ENCODE measurements around the gene PXMP4.

Gene PXMP4

GRCh38 chr20:33710681-33711445 lies 9.2 kb downstream of the PXMP4 start:
- H3K4me1 ChIP-seq (ENCODE audit: control insufficient read depth, insufficient read depth, low read length), result no peaks in the 10 kb centered on the region
- CTCF ChIA-PET, result no interaction called here
- no peak overlapping the region for H3K27ac ChIP-seq (ENCODE audit: extremely low read depth, low read depth, low read length)
- no peaks in the 10 kb centered on the region for H3K36me3 ChIP-seq (ENCODE audit: control insufficient read depth in 2 of 2, insufficient read depth in 1 of 2, low read length in 2 of 2)
- H3K9me3 ChIP-seq (ENCODE audit: control insufficient read depth, insufficient read depth, low read depth, low read length), result no peaks in the 10 kb centered on the region
- no peak overlapping the region for H3K4me3 ChIP-seq (ENCODE audit: low read depth, low read length)
- POLR2A ChIA-PET, result no interaction called here
- TF ChIP-seq HIC1 (tag by site-specific recombination; IDR thresholded peaks at IDR 0.05), result no peak
- 0 out of 2 replicates have a peak, but pooled peaks have one; percentile 29 for TF ChIP-seq KLF17 (tag by site-specific recombination; IDR thresholded peaks at IDR 0.05)

GRCh38 chr20:33709905-33710541 lies 10.1 kb downstream of the PXMP4 start:
- H3K4me1 ChIP-seq (ENCODE audit: control insufficient read depth, insufficient read depth, low read length), result no peaks in the 10 kb centered on the region
- TF ChIP-seq ZNF221 (tag by site-specific recombination; IDR thresholded peaks at IDR 0.05; ENCODE audit: borderline replicate concordance) (no peak), ZNF404 (tag by site-specific recombination; IDR thresholded peaks at IDR 0.05) (no peak), KLF9 (tag by site-specific recombination; IDR thresholded peaks at IDR 0.05; ENCODE audit: low read depth) (peak; percentile 92; the same call in 1 of the 2 replicates), ZFHX2 (tag by site-specific recombination; conservative IDR thresholded peaks at IDR 0.05) (peak; percentile 93), KLF8 (tag by site-specific recombination; IDR thresholded peaks at IDR 0.05) (peak; percentile 93), FEZF1 (tag by site-specific recombination; IDR thresholded peaks at IDR 0.05) (no peak), ZNF558 (tag by site-specific recombination; IDR thresholded peaks at IDR 0.05) (no peak), HOXD13 (CRISPR knock-in tag; IDR thresholded peaks at IDR 0.05; ENCODE audit: borderline replicate concordance) (no peak), ZNF488 (tag by site-specific recombination; IDR thresholded peaks at IDR 0.05) (no peak), KLF7 (tag by site-specific recombination; IDR thresholded peaks at IDR 0.05; ENCODE audit: borderline replicate concordance) (peak; percentile 82; the same call in 1 of the 2 replicates), ZSCAN18 (tag by site-specific recombination; IDR thresholded peaks at IDR 0.05) (no peak), KLF17 (tag by site-specific recombination; IDR thresholded peaks at IDR 0.05) (peak; percentile 45), GFI1B (tag by site-specific recombination; IDR thresholded peaks at IDR 0.05) (no peak), SP3 (tag by site-specific recombination; IDR thresholded peaks at IDR 0.05) (peak; percentile 23), ZNF398 (tag by site-specific recombination; IDR thresholded peaks at IDR 0.05) (peak; percentile 59), EGR2 (tag by site-specific recombination; IDR thresholded peaks at IDR 0.05; ENCODE audit: low read depth) (peak; percentile 98), ZNF629 (tag by site-specific recombination; IDR thresholded peaks at IDR 0.05) (no peak), KLF1 (tag by site-specific recombination; IDR thresholded peaks at IDR 0.05) (peak; percentile 100), ZNF580 (tag by site-specific recombination; IDR thresholded peaks at IDR 0.05) (no peak), SALL2 (tag by site-specific recombination; IDR thresholded peaks at IDR 0.05; ENCODE audit: borderline replicate concordance) (no peak), TRIM28 (IDR thresholded peaks at IDR 0.05; ENCODE audit: borderline replicate concordance, low read length) (no peak), ZNF510 (tag by site-specific recombination; IDR thresholded peaks at IDR 0.05; ENCODE audit: insufficient replicate concordance) (no peak), ZNF341 (tag by site-specific recombination; IDR thresholded peaks at IDR 0.05; ENCODE audit: low read depth) (no peak), ZNF155 (tag by site-specific recombination; IDR thresholded peaks at IDR 0.05) (no peak)
- no peak overlapping the region for H3K4me3 ChIP-seq (ENCODE audit: low read depth, low read length)
- H3K36me3 ChIP-seq (ENCODE audit: control insufficient read depth in 2 of 2, insufficient read depth in 1 of 2, low read length in 2 of 2), result no peaks in the 10 kb centered on the region
- ChIA-PET CTCF (no interaction called here), POLR2A (no interaction called here)
- no peaks in the 10 kb centered on the region for H3K9me3 ChIP-seq (ENCODE audit: control insufficient read depth, insufficient read depth, low read depth, low read length)
- no peak overlapping the region for H3K27ac ChIP-seq (ENCODE audit: extremely low read depth, low read depth, low read length)

Data from HEK293 (cell line).